Erythroblast (primary cell): ENCODE data around the gene CNOT8.

Source experiments
- GATA1 ChIP-seq: IDR thresholded peaks from 2 replicates; pipeline ENCODE4 v1.6.1; 2011; ENCODE audit warnings: low read depth, mild to moderate bottlenecking, control low read depth, low read length, moderate library complexity
- POLR2A ChIP-seq: IDR thresholded peaks from 2 replicates; pipeline ENCODE4 v1.6.1; 2011; ENCODE audit warnings: mild to moderate bottlenecking, low read length

DNA sequence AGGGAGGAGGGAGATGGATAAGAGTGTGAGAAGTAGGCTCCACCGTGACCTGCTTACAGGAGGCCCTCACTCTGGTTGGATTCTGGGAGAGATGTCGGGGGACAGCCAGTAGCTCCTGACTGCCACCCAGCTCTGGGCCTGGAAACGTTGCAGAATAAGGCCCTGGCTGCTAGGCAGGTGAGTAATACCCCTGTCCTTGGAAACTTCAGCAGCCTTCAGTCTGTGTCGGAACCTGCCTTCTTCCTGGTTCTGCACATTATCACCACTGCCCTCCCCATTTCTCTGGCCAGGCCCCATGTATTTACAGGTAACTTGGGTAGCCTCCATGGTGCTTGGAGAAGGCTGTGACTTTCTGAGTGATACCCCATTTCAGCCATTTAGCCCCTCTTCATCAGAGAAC lies 34.8 kb upstream of the CNOT8 start:
- TF ChIP-seq GATA1: no peak
- no peak for TF ChIP-seq POLR2A
